GM12801 (cell line): Measurements from ENCODE around the gene DNAJC3.

Experiments
- CTCF ChIP-seq: IDR thresholded peaks from one replicate; pipeline ENCODE4 v1.5.1; 2011; ENCODE audit warnings: control low read depth; ENCODE audit not compliant: insufficient read length; ENCODE audit errors: extremely low read depth

Gene DNAJC3

DNA sequence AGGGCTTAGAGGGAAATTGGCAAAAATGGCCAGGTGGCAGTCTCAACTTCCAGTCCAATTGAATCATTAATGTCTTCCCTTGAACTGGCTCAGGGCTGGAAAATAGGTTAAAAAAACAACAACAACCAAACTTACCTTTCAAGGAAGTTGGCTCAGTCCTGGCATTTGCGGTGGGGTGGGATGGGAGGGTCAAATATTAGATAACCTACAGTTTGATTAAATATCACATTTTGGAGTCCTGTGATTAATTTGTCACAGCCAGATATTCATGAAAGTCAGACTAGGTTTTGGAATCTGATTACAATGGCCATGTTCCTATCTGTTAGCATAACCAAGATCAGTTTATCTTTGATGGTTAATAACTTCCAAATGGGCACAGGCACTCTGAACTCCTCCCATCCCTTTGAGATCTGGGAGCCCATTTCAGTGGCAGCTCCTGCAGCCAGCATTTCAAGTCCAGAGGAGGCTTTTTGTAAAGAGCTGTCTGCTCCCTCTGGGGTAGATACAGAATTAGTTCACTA, 24.6 kb upstream of the DNAJC3 start:
- TF ChIP-seq CTCF: no peak

- TF ChIP-seq CTCF: no peak
Measured at GRCh38 chr13:95652821-95653220, 24.1 kb upstream of the DNAJC3 start.

DNA sequence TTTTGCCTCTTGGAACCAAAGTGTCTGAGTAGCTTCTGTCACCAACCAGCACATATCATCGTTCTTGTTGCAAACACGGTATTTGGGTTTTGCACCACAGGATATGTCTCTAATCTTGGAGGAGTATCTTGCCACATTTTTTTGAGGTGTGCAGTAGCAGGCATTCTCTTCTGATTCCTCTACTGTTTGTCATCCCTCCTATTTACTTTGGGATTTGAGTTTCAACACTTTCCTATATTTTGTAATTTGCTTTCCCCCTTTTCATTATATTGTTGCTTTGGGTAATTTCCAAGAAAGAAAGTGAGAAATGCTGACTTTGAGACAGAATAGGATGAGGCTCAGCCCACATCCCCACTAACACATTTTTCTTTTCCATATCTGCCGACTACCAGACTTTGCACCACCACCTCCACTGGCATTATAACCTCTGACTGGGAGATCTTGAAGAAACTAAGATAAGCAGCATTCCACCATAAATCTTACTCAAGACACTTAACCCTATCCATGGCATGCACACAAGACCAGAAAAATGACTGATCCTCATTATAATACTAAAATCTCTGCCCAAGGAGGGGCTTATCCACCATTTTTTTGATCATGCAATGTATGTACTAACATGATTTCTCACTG, 20.4 kb upstream of the DNAJC3 start:
- no peak for TF ChIP-seq CTCF

DNA sequence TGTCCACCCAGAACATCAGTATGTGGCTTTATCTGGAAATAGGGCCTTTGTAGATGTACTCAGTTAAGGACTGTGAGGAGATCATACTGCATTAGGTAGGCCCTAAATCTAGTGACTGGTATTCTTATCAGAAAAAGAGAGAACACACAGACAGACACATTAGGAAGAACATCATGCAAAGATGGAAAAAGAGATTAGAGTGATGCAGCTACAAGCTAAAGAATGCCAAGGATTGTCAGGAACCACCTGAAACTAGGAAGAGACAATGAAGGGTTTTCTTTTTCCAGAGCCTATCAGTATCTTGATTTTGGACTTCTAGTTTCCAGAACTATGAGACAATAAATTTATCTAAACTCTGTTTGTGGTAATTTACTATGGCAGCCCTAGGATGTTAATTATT, 17.4 kb upstream of the DNAJC3 start:
- TF ChIP-seq CTCF: no peak

DNA sequence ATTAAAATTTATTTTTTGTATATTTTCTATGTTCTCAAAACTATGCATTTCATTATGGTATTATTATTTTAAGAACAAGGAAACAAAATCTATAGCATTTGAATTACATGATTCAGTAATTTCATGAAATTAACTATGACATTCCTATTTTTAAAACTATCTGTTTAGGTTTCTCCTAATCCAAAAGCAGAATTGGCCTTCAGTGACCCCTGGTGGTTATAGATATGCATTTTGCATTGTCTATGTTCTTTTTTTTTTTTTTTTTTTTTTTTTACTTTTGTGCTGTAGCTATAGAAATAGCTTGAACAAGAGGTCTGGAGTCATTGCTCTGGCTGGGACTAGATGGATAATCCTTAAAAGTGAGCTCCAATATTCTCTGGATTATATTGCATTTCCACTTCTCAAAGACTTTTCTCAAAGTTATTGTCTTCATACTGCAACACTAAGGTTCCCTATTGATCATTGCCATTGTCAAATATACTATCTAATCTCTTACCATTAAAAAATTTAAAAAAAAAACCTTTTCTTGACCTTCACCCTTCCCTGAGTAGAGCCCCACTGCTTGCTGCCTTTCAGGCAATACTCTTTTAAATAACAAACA, 15.9 kb upstream of the DNAJC3 start:
- no peak for TF ChIP-seq CTCF

DNA sequence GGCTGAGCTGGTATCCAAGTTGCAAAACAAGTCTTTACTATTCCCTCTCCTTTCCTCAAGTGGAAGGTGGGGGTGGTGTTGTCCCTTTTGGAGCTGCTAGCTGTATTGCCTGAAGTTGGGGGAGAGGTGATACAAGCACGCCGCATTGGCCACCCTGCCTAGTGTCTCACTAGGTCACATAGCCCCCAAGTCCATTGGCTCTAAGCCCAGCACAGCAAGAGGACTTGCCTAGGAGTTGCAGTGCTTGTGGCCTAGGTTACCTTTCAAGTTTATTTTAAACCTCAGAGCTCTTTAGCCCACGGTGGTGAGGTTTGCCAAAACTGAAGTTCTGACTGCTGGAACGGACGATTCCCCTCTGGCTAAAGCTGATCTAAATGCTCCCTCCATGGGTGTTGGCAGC, 5.3 kb upstream of the DNAJC3 start:
- TF ChIP-seq CTCF: no peak

DNA sequence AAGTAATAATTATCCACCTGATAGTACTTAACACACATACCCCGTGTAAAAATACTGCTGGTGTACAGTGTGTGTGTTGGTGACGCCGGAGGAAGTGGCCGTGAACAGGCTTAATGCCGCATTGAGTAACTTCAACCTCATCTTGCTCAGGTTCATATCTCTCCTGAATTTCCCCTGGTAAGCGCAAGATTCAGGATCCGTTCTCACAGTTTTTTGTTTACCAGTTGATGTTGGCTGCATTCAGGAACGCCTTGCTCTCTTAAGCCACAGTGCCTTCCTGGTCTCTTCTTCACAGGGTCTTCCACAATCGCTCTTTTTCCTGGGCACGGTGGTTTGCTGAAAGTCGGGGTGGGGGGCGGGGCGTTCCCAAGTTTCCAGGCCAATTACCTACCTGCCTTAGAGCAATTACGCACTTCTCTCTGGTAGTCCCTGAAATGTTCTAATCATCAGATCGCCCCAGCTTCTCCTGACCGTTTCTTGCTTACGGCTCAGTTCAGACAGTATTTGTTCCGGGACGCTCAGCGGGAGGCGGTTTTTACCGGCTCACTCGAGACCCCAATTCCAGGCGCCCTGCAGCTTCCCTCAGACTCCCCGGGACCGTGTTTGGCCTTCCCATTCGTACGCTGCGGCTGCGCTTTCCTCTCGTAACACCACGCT, 706 bp upstream of the DNAJC3 start:
- TF ChIP-seq CTCF: no peak
